Mammary epithelial cell (primary cell): ENCODE data around the gene TAAR9.

Experiments
- CTCF ChIP-seq, 2 donors: IDR thresholded peaks in 1 of 2; conservative IDR thresholded peaks in 1 of 2; 2 replicates each; pipeline ENCODE4 v1.5.1; 2011 to 2012; ENCODE audit warnings: inconsistent platforms in 2 of 2, low read length in 2 of 2, mild to moderate bottlenecking in 2 of 2, control low read depth in 1 of 2, low read depth in 1 of 2; ENCODE audit not compliant: insufficient read depth in 1 of 2; ENCODE audit errors: extremely low read depth in 1 of 2
- EZH2 ChIP-seq: IDR thresholded peaks from 2 replicates; pipeline ENCODE4 v1.6.1; 2012; ENCODE audit warnings: low read length, inconsistent platforms, borderline replicate concordance

- no peak for TF ChIP-seq CTCF (conservative IDR thresholded peaks at IDR 0.05 in 1 of 2, IDR thresholded peaks at IDR 0.05 in 1 of 2; ENCODE audit: extremely low read depth in 1 of 2, insufficient read depth in 1 of 2, low read depth in 1 of 2, low read length in 2 of 2)
- no peak for TF ChIP-seq EZH2
These were observed 13.1 kb downstream of the TAAR9 start for GRCh38 chr6:132551214-132551613.
